DMS53 treated with DMSO at 0.1 percent for 48 hours (cell line): ENCODE data around the gene MYCL.
"Not testable (repeated sequence)": the region's sequence is repeated elsewhere in the genome, so short reads cannot be mapped to it uniquely, and the experiment has no call there.

Experiments used
- DNase-seq: peaks from one replicate; lab custom pipeline; 2025; ENCODE audit not compliant: unreplicated experiment; lab: John Stamatoyannopoulos, UW

The MYCL gene

GRCh38 chr1:39919545-39919944, 17.8 kb upstream of the MYCL start:
- peak; percentile 80 for DNase-seq

GRCh38 chr1:39917825-39918224, 16.1 kb upstream of the MYCL start:
- DNase-seq = no peak

GRCh38 chr1:39915499-39916129, 13.9 kb upstream of the MYCL start:
- no peak for DNase-seq

DNA sequence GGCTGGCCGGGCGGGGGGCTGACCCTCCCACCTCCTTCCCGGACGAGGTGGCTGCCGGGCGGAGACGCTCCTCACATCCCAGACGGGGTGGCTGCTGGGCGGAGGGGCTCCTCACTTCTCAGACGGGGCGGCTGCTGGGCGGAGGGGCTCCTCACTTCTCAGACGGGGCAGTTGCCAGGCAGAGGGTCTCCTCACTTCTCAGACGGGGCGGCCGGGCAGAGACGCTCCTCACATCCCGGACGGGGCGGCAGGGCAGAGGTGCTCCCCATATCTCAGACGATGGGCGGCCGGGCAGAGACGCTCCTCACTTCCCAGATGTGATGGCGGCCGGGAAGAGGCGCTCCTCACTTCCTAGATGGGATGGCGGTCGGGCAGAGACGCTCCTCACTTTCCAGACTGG, 11.4 kb upstream of the MYCL start:
- DNase-seq = not testable (repeated sequence)

DNA sequence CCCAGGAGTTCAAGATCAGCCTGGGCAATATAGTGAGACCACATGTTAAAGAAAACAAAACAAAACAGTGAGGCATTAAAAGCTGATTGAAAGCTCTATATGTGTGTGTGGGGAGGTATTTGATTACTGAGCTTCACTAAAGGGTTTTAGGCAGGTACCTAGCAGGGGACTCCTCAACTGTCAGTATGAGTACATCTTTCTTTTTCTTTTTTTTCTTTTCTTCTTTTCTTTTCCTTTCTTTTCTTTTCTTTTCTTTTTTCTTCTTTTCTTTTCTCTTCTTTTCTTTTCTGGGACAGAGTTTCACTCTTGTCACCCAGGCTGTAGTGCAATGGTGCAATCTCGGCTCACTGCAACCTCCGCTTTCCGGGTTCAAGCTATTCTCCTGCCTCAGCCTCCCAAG, 8.5 kb upstream of the MYCL start:
- DNase-seq = no peak

DNA sequence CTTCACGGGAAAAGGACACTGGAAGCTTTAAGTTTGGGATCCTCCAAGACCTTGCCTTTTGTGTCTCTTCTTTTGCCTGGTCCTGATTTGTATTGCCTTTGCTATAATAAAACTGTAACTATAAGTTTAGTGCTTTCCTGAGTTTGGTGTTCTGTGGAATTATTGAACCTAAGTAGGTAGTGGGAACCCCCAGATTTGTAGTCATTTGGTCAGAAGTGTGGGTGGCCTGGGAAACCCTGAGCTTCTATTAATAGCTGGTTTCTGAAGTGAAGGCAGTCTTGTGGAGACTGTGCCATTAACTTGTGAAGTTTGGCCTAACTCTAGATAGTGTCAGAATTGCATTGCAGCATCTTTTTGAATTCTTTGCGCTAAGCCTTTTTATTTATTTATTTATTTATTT, 6.8 kb upstream of the MYCL start:
- no peak for DNase-seq

DNA sequence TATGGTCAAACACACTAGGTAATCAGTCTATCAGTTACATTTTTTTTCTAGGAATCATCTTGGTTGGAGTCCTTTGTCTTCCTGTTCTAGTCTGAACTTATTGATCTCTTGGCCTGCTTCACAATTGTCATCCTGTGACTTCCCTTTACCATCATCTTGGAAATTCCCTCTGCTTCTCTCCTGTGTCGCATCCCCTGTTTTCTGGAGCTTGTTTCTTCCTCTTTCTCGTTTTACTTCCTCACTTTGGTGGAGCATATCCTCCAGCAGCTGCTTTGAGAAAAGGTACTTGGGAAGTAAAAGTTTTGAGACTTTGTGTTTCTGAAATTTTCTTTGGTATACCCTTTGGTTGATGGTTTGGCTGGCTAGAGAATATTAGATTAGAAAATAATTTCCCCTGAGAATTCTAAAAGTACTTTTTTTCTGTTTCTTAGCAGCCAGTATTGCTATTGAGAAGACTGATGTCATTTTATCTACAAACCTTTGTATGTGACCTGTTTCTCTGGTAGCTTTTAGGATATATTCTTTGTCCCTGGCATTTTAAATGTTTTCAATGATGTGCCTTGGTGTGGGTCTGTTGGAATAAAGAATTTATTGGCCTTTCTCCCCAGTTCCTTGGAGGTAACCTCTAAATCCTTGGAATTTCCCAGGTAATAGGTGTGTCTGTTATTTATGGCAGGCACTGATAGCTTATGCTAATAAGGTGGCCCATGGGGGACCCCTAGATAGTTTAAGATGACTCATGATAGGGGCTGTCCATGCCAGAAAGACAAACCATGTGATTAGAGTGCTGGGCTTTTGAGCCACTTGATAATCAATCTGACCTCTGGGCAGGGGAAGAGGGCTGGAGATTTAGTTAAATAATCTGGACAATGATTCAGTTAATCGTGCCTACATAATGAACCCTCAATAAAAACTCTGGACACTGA, 6.1 kb upstream of the MYCL start:
- no peak for DNase-seq

DNA sequence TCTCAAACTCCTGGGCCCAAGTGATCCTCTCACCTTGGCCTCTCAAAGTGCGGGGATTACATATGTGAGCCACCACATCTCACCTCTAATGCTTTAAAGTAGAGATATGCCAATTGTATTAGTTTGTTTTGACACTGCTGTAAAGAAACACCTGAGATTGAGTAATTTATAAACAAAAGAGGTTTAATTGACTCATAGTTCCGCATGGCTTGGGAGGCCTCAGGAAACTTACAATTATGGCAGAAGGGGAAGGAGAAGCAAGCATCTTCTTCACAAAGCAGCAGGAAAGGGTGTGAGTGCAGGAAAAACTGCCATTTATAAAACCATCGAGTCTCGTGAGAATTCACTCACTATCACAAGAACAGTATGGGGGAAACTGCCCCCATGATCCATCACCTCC, 3.5 kb upstream of the MYCL start:
- DNase-seq = no peak

DNA sequence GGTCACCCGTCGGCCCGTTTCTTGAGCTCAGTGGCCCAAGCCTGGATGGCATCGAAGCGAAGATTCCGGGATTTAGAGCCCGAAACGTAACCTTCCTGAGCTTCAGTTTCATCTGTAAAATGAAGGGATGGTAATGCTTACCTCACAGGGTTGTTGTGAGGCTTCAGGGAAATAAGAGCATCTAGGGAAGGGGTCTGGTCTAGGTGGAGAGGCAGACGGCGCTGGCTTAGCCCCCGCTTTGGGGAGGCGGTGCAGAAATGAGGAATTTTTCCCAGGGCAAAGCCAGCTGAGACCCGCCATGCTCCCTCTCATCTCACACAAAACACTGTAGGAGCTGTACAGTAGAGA, 717 bp upstream of the MYCL start:
- DNase-seq = no peak

DNA sequence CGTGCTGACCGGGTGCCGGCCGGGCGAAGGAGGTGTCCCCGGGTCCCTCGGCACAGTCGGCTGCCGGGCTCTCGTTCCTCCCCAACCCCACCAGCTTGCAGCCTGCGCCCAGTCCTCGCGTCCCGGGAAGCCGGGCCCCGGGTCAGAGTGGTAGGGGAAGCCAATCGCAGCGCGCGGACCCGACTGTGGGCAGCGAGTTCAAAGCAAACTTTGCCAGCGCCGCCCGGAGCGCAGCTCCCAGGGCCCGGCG, 328 bp downstream of the MYCL start:
- no peak for DNase-seq

- DNase-seq = peak; percentile 23
Observed at GRCh38 chr1:39900662-39901463, 854 bp downstream of the MYCL start.

GRCh38 chr1:39899611-39900538, 1.8 kb downstream of the MYCL start:
- DNase-seq = no peak

GRCh38 chr1:39898648-39899603, 2.8 kb downstream of the MYCL start:
- peak; percentile 38 for DNase-seq

- no peak for DNase-seq
Observed at GRCh38 chr1:39898191-39898590, 3.5 kb downstream of the MYCL start.

GRCh38 chr1:39896909-39897685, 4.6 kb downstream of the MYCL start:
- no peak for DNase-seq

- DNase-seq = no peak
Observed at GRCh38 chr1:39895731-39896480, 5.8 kb downstream of the MYCL start.

GRCh38 chr1:39894884-39895495, 6.7 kb downstream of the MYCL start:
- DNase-seq = no peak
